Middle frontal gyrus (tissue), 1 donor: ENCODE results near the gene CCDC138.

Source experiments
- DNase-seq: peaks from one replicate; pipeline ENCODE4 v3.0.0-alpha.2; 2015; ENCODE audit warnings: low spot score; ENCODE audit errors: extremely low spot score

The CCDC138 gene

GRCh38 chr2:108895188-108895587 is 108.6 kb downstream of the CCDC138 start:
- no peak for DNase-seq

GRCh38 chr2:108896741-108897140 is 110.2 kb downstream of the CCDC138 start:
- DNase-seq, result no peak

GRCh38 chr2:108898315-108899082 is 111.9 kb downstream of the CCDC138 start:
- no peak for DNase-seq

- DNase-seq, result no peak
Observed at GRCh38 chr2:108904680-108905079, 118.1 kb downstream of the CCDC138 start.

- DNase-seq, result no peak
Observed at GRCh38 chr2:108905176-108905575, 118.6 kb downstream of the CCDC138 start.

GRCh38 chr2:108905906-108906305 is 119.3 kb downstream of the CCDC138 start:
- no peak for DNase-seq

GRCh38 chr2:108906403-108907077 is 120.0 kb downstream of the CCDC138 start:
- no peak for DNase-seq

- no peak for DNase-seq
Observed at GRCh38 chr2:108907822-108908712, 121.5 kb downstream of the CCDC138 start.

GRCh38 chr2:108908713-108909070 is 122.1 kb downstream of the CCDC138 start:
- no peak for DNase-seq

GRCh38 chr2:108909275-108909823 is 122.8 kb downstream of the CCDC138 start:
- DNase-seq, result no peak

GRCh38 chr2:108910011-108910431 is 123.5 kb downstream of the CCDC138 start:
- no peak for DNase-seq

- DNase-seq, result no peak
Observed at GRCh38 chr2:108910541-108911396, 124.2 kb downstream of the CCDC138 start.

GRCh38 chr2:108911401-108911800 is 124.8 kb downstream of the CCDC138 start:
- no peak for DNase-seq

GRCh38 chr2:108911807-108912628 is 125.4 kb downstream of the CCDC138 start:
- no peak for DNase-seq

GRCh38 chr2:108912629-108912902 is 126.0 kb downstream of the CCDC138 start:
- DNase-seq, result no peak

- DNase-seq, result no peak
Observed at GRCh38 chr2:108916122-108916795, 129.7 kb downstream of the CCDC138 start.

GRCh38 chr2:108916796-108917421 is 130.3 kb downstream of the CCDC138 start:
- no peak for DNase-seq

GRCh38 chr2:108917526-108917925 is 131.0 kb downstream of the CCDC138 start:
- no peak for DNase-seq
